ENCODE results near the gene ERGIC3. TPM values are rescaled to one million over a fixed set of nuclear protein-coding genes. Genes with fewer than 3 reads are reported as not detected.
"Not testable (repeated sequence)": the region's sequence is repeated elsewhere in the genome, so short reads cannot be mapped to it uniquely, and the experiment has no call there.

The ERGIC3 gene
- total and polyA plus RNA-seq, 10 donors = 127 to 179 (median 147) TPM

- Histone ChIP-seq H3K4me1 (peaks cover 0 to 38% (median 22%) of the 10 kb centered on the region in 6 donors), H3K9me3 (no peaks in the 10 kb centered on the region), H3K27ac (no peak overlapping the region), H3K27me3 (replicated peaks in 1 of 7) (no peaks in the 10 kb centered on the region), H3K4me3 (no peak overlapping the region), H3K36me3 (peaks cover 0 to 62% (median 30%) of the 10 kb centered on the region in 6 donors)
- intact Hi-C loops (cut with DNase I; ENCODE audit: low total_unique reads) = loop anchor here (10.0 kb wide), 1 partner anchor 70 kb away; the partner anchor contains the start of gene SPAG4
- DNase-seq = no peak
- 91 to 97% (median 94%) methylated on average over 15 to 16 of the region's 16 CpGs for WGBS, 5 donors
- no peak for TF ChIP-seq POLR2A (IDR thresholded peaks at IDR 0.05)
- TF ChIP-seq CTCF (IDR thresholded peaks at IDR 0.05 in 8 of 11, conservative IDR thresholded peaks at IDR 0.05 in 3 of 11) = no peak
- TF ChIP-seq POLR2AphosphoS5 (IDR thresholded peaks at IDR 0.05) = no peak
These were observed 2.6 kb downstream of the ERGIC3 start for GRCh38 chr20:35544436-35544835.

- intact Hi-C loops (cut with DNase I; ENCODE audit: low total_unique reads) = loop anchor here (10.0 kb wide), 1 partner anchor 70 kb away; the partner anchor contains the start of gene SPAG4
- Histone ChIP-seq H3K4me1 (peaks cover 0 to 34% (median 22%) of the 10 kb centered on the region in 6 donors), H3K36me3 (peaks cover 0 to 67% (median 33%) of the 10 kb centered on the region in 6 donors)
- not testable (repeated sequence) for H3K9me3 ChIP-seq; H3K27me3 ChIP-seq (replicated peaks in 1 of 7); H3K4me3 ChIP-seq; H3K27ac ChIP-seq
- DNase-seq = peak; percentile 22
- 89 to 99% (median 96%) methylated on average over 5 to 7 of the region's 7 CpGs for WGBS, 5 donors
These were observed 3.1 kb downstream of the ERGIC3 start for GRCh38 chr20:35544941-35545340.

GRCh38 chr20:35546127-35546526 is 4.2 kb downstream of the ERGIC3 start:
- Histone ChIP-seq H3K27me3 (replicated peaks in 1 of 7) (no peaks in the 10 kb centered on the region), H3K4me1 (peaks cover 0 to 23% (median 18%) of the 10 kb centered on the region in 6 donors), H3K4me3 (no peak overlapping the region), H3K9me3 (no peaks in the 10 kb centered on the region), H3K36me3 (peaks cover 0 to 79% (median 37%) of the 10 kb centered on the region in 6 donors), H3K27ac (no peak overlapping the region)
- TF ChIP-seq POLR2AphosphoS5 (IDR thresholded peaks at IDR 0.05) (no peak), POLR2A (IDR thresholded peaks at IDR 0.05) (no peak), CTCF (IDR thresholded peaks at IDR 0.05 in 8 of 11, conservative IDR thresholded peaks at IDR 0.05 in 3 of 11) (no peak)
- intact Hi-C loops (cut with DNase I; ENCODE audit: low total_unique reads) = loop anchor here (10.0 kb wide), 1 partner anchor 69 kb away; the partner anchor contains the start of gene SPAG4
- no peak for DNase-seq
- WGBS, 5 donors = 78 to 88% (median 84%) methylated on average over 1 of the region's 1 CpG

- intact Hi-C loops (cut with DNase I; ENCODE audit: low total_unique reads) = loop anchor here (10.0 kb wide), 1 partner anchor 67 kb away; the partner anchor contains the start of gene SPAG4
- WGBS, 5 donors = 85 to 96% (median 88%) methylated on average over 8 to 9 of the region's 9 CpGs
- Histone ChIP-seq H3K27ac (no peak overlapping the region), H3K27me3 (replicated peaks in 1 of 7) (no peaks in the 10 kb centered on the region), H3K4me1 (peaks cover 0 to 13% (median 9%) of the 10 kb centered on the region in 6 donors), H3K4me3 (no peak overlapping the region), H3K9me3 (no peaks in the 10 kb centered on the region), H3K36me3 (peaks cover 0 to 91% (median 48%) of the 10 kb centered on the region in 6 donors)
- TF ChIP-seq POLR2AphosphoS5 (IDR thresholded peaks at IDR 0.05) (no peak), POLR2A (IDR thresholded peaks at IDR 0.05) (no peak), CTCF (IDR thresholded peaks at IDR 0.05 in 8 of 11, conservative IDR thresholded peaks at IDR 0.05 in 3 of 11) (no peak)
- DNase-seq = peak; percentile 17
These were observed 5.5 kb downstream of the ERGIC3 start for GRCh38 chr20:35547329-35547728.
